Activated T-cell treated with anti-CD3 and anti-CD28 coated beads, Interleukin-2, amount 50 U/mL, for 48 hours (primary cell): Measurements from ENCODE around the gene RBBP5.
"Not testable (repeated sequence)": the region's sequence is repeated elsewhere in the genome, so short reads cannot be mapped to it uniquely, and the experiment has no call there.

ENCODE experiments used
- DNase-seq, 2 experiments: peaks; one replicate each; pipeline ENCODE4 v3.0.0-alpha.2; 2020

RBBP5 gene

GRCh38 chr1:205121660-205122488 is at the start of gene RBBP5:
Gene RBBP5 (minus strand): TSS chr1:205121978. CDS start chr1:205121873, 105 bp downstream.
- DNase-seq, result peak; percentile 98

GRCh38 chr1:205171369-205171768 is 49.6 kb upstream of the RBBP5 start:
- DNase-seq, result no peak

- no peak for DNase-seq
These were observed 48.9 kb upstream of the RBBP5 start for GRCh38 chr1:205170532-205171269.

GRCh38 chr1:205169248-205169647 is 47.5 kb upstream of the RBBP5 start:
- DNase-seq, result no peak

- no peak for DNase-seq
These were observed 46.5 kb upstream of the RBBP5 start for GRCh38 chr1:205168291-205168690.

GRCh38 chr1:205162301-205162700 is 40.5 kb upstream of the RBBP5 start:
- no peak for DNase-seq

- no peak for DNase-seq
These were observed 39.3 kb upstream of the RBBP5 start for GRCh38 chr1:205161076-205161475.

GRCh38 chr1:205158048-205158616 is 36.4 kb upstream of the RBBP5 start:
- DNase-seq, result no peak

- not testable (repeated sequence) for DNase-seq
These were observed 34.0 kb upstream of the RBBP5 start for GRCh38 chr1:205155665-205156377.

GRCh38 chr1:205152505-205152904 is 30.7 kb upstream of the RBBP5 start:
- DNase-seq, result no peak

- DNase-seq, result no peak
These were observed 29.1 kb upstream of the RBBP5 start for GRCh38 chr1:205150651-205151428.

- no peak for DNase-seq
These were observed 25.5 kb upstream of the RBBP5 start for GRCh38 chr1:205147191-205147835.

- DNase-seq, result no peak
These were observed 23.0 kb upstream of the RBBP5 start for GRCh38 chr1:205144751-205145150.

GRCh38 chr1:205144046-205144720 is 22.4 kb upstream of the RBBP5 start:
- DNase-seq, result no peak

GRCh38 chr1:205142102-205142469 is 20.3 kb upstream of the RBBP5 start:
- no peak for DNase-seq

GRCh38 chr1:205141236-205142101 is 19.7 kb upstream of the RBBP5 start:
- DNase-seq, result peak; percentile 83

- no peak for DNase-seq
These were observed 18.3 kb upstream of the RBBP5 start for GRCh38 chr1:205140113-205140512.

GRCh38 chr1:205137901-205138300 is 16.1 kb upstream of the RBBP5 start:
- no peak for DNase-seq

- no peak for DNase-seq
These were observed 11.5 kb upstream of the RBBP5 start for GRCh38 chr1:205133287-205133686.

- no peak for DNase-seq
These were observed 7.8 kb upstream of the RBBP5 start for GRCh38 chr1:205129447-205130029.
